H1 (cell line): ENCODE data around the gene DERL3. TPM values are rescaled to one million over a fixed set of nuclear protein-coding genes. Genes with fewer than 3 reads are reported as not detected.

Experiments
- CTCF ChIA-PET: fragments of 300-600 bp; sonication (Branson Sonifier 250); formaldehyde crosslinking; loops from one replicate; lab custom pipeline; 2021; ENCODE audit not compliant: partially characterized antibody; lab: Charles Lee
- POLR2A ChIA-PET: fragments of 300-600 bp; sonication (Branson Sonifier 250); formaldehyde crosslinking; loops from one replicate; lab custom pipeline; 2021; ENCODE audit warnings: inconsistent platforms; ENCODE audit not compliant: partially characterized antibody; lab: Charles Lee
- DNase-seq, 2 experiments: peaks; one replicate each; pipeline versions ENCODE4 v3.0.0 to v3.0.0-alpha.2; 2010 to 2022; ENCODE audit warnings: low spot score in 2 of 2, low read depth in 1 of 2, mixed read lengths in 1 of 2
- FAIRE-seq: peaks from 2 replicates; lab custom pipeline; 2011; peaks lifted over from hg19 to GRCh38; lab: Jason Lieb, UNC
- H2AFZ ChIP-seq: 2 replicates; pipeline ENCODE4 v1.8.1; 2012; ENCODE audit warnings: low read length, inconsistent platforms
- H2AK5ac ChIP-seq: 2 replicates; pipeline ENCODE4 v1.6.1; 2013; ENCODE audit warnings: low read depth, low read length
- H2BK120ac ChIP-seq: replicated peaks from 2 replicates; pipeline ENCODE3; 2013; ENCODE audit warnings: low read depth, low read length, inconsistent platforms
- H2BK12ac ChIP-seq: 2 replicates; pipeline ENCODE4 v1.6.1; 2013; ENCODE audit warnings: low read depth, low read length
- H2BK15ac ChIP-seq: 2 replicates; pipeline ENCODE4 v1.6.1; 2013; ENCODE audit warnings: low read length
- H2BK20ac ChIP-seq: 2 replicates; pipeline ENCODE4 v1.6.1; 2013; ENCODE audit warnings: low read length
- H2BK5ac ChIP-seq: 2 replicates; pipeline ENCODE4 v1.6.1; 2013; ENCODE audit warnings: low read depth, low read length
- H3K14ac ChIP-seq: 2 replicates; pipeline ENCODE4 v1.6.1; 2013; ENCODE audit warnings: inconsistent platforms; ENCODE audit not compliant: insufficient read length
- H3K18ac ChIP-seq: 2 replicates; pipeline ENCODE4 v1.6.1; 2013; ENCODE audit warnings: low read length; ENCODE audit errors: extremely low read depth
- H3K23ac ChIP-seq: 2 replicates; pipeline ENCODE4 v1.6.1; 2013; ENCODE audit warnings: inconsistent platforms; ENCODE audit not compliant: insufficient read length
- H3K23me2 ChIP-seq: 2 replicates; pipeline ENCODE4 v1.6.1; 2013; ENCODE audit warnings: low read depth, low read length
- H3K27ac ChIP-seq: 2 replicates; pipeline ENCODE4 v1.6.1; 2011; ENCODE audit warnings: low read depth, low read length, inconsistent platforms
- H3K27me3 ChIP-seq, 4 experiments: replicated peaks in 1 of 4; 1 replicate in 1 of 4; 2 replicates in 3 of 4; pipeline versions ENCODE4 v1.6.1 to v1.8.1; 2011 to 2013; ENCODE audit warnings: low read length in 3 of 4, mild to moderate bottlenecking in 3 of 4, inconsistent platforms in 2 of 4, mixed read lengths in 2 of 4, moderate library complexity in 1 of 4; ENCODE audit not compliant: control insufficient read depth in 3 of 4, insufficient read depth in 3 of 4; ENCODE audit errors: extremely low read depth in 1 of 4
- H3K36me3 ChIP-seq, 4 experiments: 2 replicates each; pipeline versions ENCODE4 v1.6.1 to v1.8.1; 2011 to 2013; ENCODE audit warnings: mild to moderate bottlenecking in 4 of 4, low read length in 3 of 4, moderate library complexity in 2 of 4, control low read depth in 1 of 4, inconsistent platforms in 1 of 4; ENCODE audit not compliant: insufficient read depth in 4 of 4, control insufficient read depth in 2 of 4
- H3K4ac ChIP-seq: replicated peaks from 2 replicates; pipeline ENCODE3; 2013; ENCODE audit warnings: low read length, low read depth, mixed read lengths, inconsistent platforms; ENCODE audit not compliant: insufficient read length
- H3K4me1 ChIP-seq, 4 experiments: replicated peaks in 1 of 4; 1 replicate in 1 of 4; 2 replicates in 3 of 4; pipeline versions ENCODE4 v1.6.1 to v1.8.1; 2011 to 2013; ENCODE audit warnings: low read length in 3 of 4, inconsistent platforms in 2 of 4, mixed read lengths in 1 of 4; ENCODE audit not compliant: insufficient read depth in 4 of 4, control insufficient read depth in 3 of 4
- H3K4me2 ChIP-seq, 2 experiments: 2 replicates each; pipeline versions ENCODE4 v1.6.1 to v1.8.1; 2011 to 2013; ENCODE audit warnings: low read depth in 2 of 2, low read length in 2 of 2, control low read depth in 1 of 2, inconsistent platforms in 1 of 2, mild to moderate bottlenecking in 1 of 2; ENCODE audit not compliant: insufficient read depth in 1 of 2
- H3K4me3 ChIP-seq, 4 experiments: fragments of 200-600, 300-600 bp in 1 of 4; sonication (generic), shearing (Covaris generic), sonication (Bioruptor Twin) in 1 of 4; 2 replicates each; pipeline versions ENCODE4 v1.5.1 to v1.8.1; 2011 to 2016; ENCODE audit warnings: low read length in 4 of 4, low read depth in 3 of 4, control low read depth in 2 of 4, inconsistent platforms in 2 of 4, mild to moderate bottlenecking in 2 of 4, mixed read lengths in 1 of 4, moderate library complexity in 1 of 4; ENCODE audit not compliant: insufficient read depth in 2 of 4; ENCODE audit errors: extremely low read depth in 1 of 4
- H3K56ac ChIP-seq: replicated peaks from 2 replicates; pipeline ENCODE3; 2013; ENCODE audit warnings: low read depth, mild to moderate bottlenecking, mixed read lengths, low read length, inconsistent platforms; ENCODE audit not compliant: insufficient read length
- H3K79me1 ChIP-seq: 2 replicates; pipeline ENCODE4 v1.6.1; 2013; ENCODE audit warnings: low read depth, low read length, control low read depth
- H3K79me2 ChIP-seq, 2 experiments: 2 replicates each; pipeline versions ENCODE4 v1.6.1 to v1.8.1; 2012 to 2013; ENCODE audit warnings: low read length in 2 of 2, mild to moderate bottlenecking in 2 of 2, inconsistent platforms in 1 of 2; ENCODE audit not compliant: insufficient read depth in 2 of 2, control insufficient read depth in 1 of 2
- H3K9ac ChIP-seq, 4 experiments: replicated peaks in 1 of 4; 1 replicate in 1 of 4; 2 replicates in 3 of 4; pipeline versions ENCODE4 v1.6.1 to v1.8.1; 2011 to 2013; ENCODE audit warnings: low read depth in 3 of 4, low read length in 3 of 4, control low read depth in 2 of 4, mild to moderate bottlenecking in 2 of 4, moderate library complexity in 2 of 4, inconsistent platforms in 1 of 4; ENCODE audit errors: extremely low read depth in 1 of 4
- H3K9me3 ChIP-seq, 2 experiments: 2 replicates each; pipeline versions ENCODE4 v1.6.1 to v1.8.1; 2012 to 2013; ENCODE audit warnings: mild to moderate bottlenecking in 2 of 2, moderate library complexity in 2 of 2, control low read depth in 1 of 2, inconsistent platforms in 1 of 2, low read depth in 1 of 2, low read length in 1 of 2, mixed read lengths in 1 of 2; ENCODE audit not compliant: insufficient read depth in 2 of 2
- H4K20me1 ChIP-seq, 2 experiments: replicated peaks in 1 of 2; 2 replicates each; pipeline versions ENCODE3 to v1.8.1; 2011 to 2013; ENCODE audit warnings: inconsistent platforms in 2 of 2, low read length in 2 of 2, mild to moderate bottlenecking in 1 of 2; ENCODE audit not compliant: insufficient read depth in 2 of 2, control insufficient read depth in 1 of 2
- H4K5ac ChIP-seq: 2 replicates; pipeline ENCODE4 v1.6.1; 2013; ENCODE audit warnings: low read length, low read depth, mixed read lengths, inconsistent platforms; ENCODE audit not compliant: insufficient read length
- H4K8ac ChIP-seq: 2 replicates; pipeline ENCODE4 v1.8.0; 2013; ENCODE audit warnings: mild to moderate bottlenecking, moderate library complexity, low read length, inconsistent platforms; ENCODE audit not compliant: insufficient read depth; ENCODE audit errors: extremely low read depth
- H4K91ac ChIP-seq: replicated peaks from 2 replicates; pipeline ENCODE3; 2013; ENCODE audit warnings: low read length, mixed read lengths, inconsistent platforms; ENCODE audit not compliant: insufficient read length
- ATF3 ChIP-seq: IDR thresholded peaks from 2 replicates; pipeline ENCODE4 v1.6.1; 2011; ENCODE audit warnings: low read depth, mild to moderate bottlenecking, low read length; ENCODE audit not compliant: insufficient read depth
- BCL11A ChIP-seq, 2 experiments: IDR thresholded peaks; one replicate each; pipeline ENCODE4 v1.6.1; 2011; ENCODE audit warnings: low read depth in 2 of 2, low read length in 2 of 2, mild to moderate bottlenecking in 2 of 2
- KDM5A ChIP-seq: fragments of 200-600 bp; IDR thresholded peaks from 2 replicates; pipeline ENCODE4 v1.7.1; 2012; ENCODE audit warnings: mild to moderate bottlenecking, low read length, inconsistent platforms, mixed read lengths
- RAD21 ChIP-seq, 2 experiments: IDR thresholded peaks in 1 of 2; conservative IDR thresholded peaks in 1 of 2; 2 replicates each; pipeline ENCODE4 v1.6.1; 2011; ENCODE audit warnings: low read depth in 2 of 2, low read length in 2 of 2, improper control_type of control experiment in 1 of 2, inconsistent platforms in 1 of 2, mild to moderate bottlenecking in 1 of 2, moderate library complexity in 1 of 2
- RNF2 ChIP-seq: fragments of 200-900, 300-1000 bp; sonication (generic); IDR thresholded peaks from 2 replicates; pipeline ENCODE4 v1.7.1; 2016; ENCODE audit warnings: borderline replicate concordance, low read depth, mild to moderate bottlenecking, antibody characterized with exemption, low read length; ENCODE audit not compliant: poor library complexity, severe bottlenecking; ENCODE audit errors: missing control alignments
- SIN3A ChIP-seq, 2 experiments: IDR thresholded peaks in 1 of 2; conservative IDR thresholded peaks in 1 of 2; 2 replicates each; pipeline ENCODE4 v1.6.1; 2011 to 2012; ENCODE audit warnings: low read length in 2 of 2, improper control_type of control experiment in 1 of 2, low read depth in 1 of 2, mild to moderate bottlenecking in 1 of 2
- TBP ChIP-seq: IDR thresholded peaks from 2 replicates; pipeline ENCODE4 v1.6.1; 2011; ENCODE audit warnings: low read depth, low read length, improper control_type of control experiment
- WGBS, 2 experiments: shearing (Covaris generic) in 1 of 2; methylation state at CpG; one replicate each; pipeline versions ENCODE4 v1.1.6 to v1.1.7; 2013 to 2015; ENCODE audit warnings: low lambda C conversion rate in 2 of 2, mixed read lengths in 2 of 2, inconsistent platforms in 1 of 2, low coverage in 1 of 2, missing lambda C conversion rate in 1 of 2; ENCODE audit not compliant: insufficient replicate concordance in 2 of 2, insufficient coverage in 1 of 2, insufficient read length in 1 of 2; ENCODE audit errors: extremely low coverage in 1 of 2, missing lambda C conversion rate in 1 of 2; 5-methylcytosine and 5-hydroxymethylcytosine counted together
- polyA plus RNA-seq, 7 experiments: library from polyadenylated mRNA; depleted of rRNA in 3 of 7; stranded (reverse) in 5 of 7; unstranded in 2 of 7; fragments of >200 nt in 5 of 7; fragments of 200-250 nt in 2 of 7; gene quantifications; 1 replicate in 5 of 7; 2 replicates in 1 of 7; 4 replicates in 1 of 7; pipeline versions ENCODE4 v1.2.1 to v1.2.3, GENCODE V29; 2011 to 2013; ENCODE audit warnings: missing spikeins in 2 of 7, mixed read lengths in 2 of 7
- total RNA-seq: library from RNA; stranded (reverse); fragmentation: NEBNext Ultra II Directional; extraction: Animal tissue kit (Norgen Biotek cat#: 25700); gene quantifications from 2 replicates; pipeline ENCODE4 v1.2.1, GENCODE V29; 2021
- TF ChIP-seq, protein P1 (sequence below): IDR thresholded peaks from 2 replicates; pipeline ENCODE4 v1.6.1; 2011; ENCODE audit warnings: low read length, improper control_type of control experiment

Gene DERL3
- total and polyA plus RNA-seq, 2 of the 8 experiments (the other 6 are each of a cell fraction or from before 2014, with no cell fraction given) = 8.7 to 19.5 TPM

- H2BK20ac ChIP-seq = no peak overlapping the region
- H3K14ac ChIP-seq = no peak overlapping the region
- H2BK12ac ChIP-seq = no peak overlapping the region
- H3K27me3 ChIP-seq = no peaks in the 10 kb centered on the region
- ChIA-PET CTCF (interaction anchor here (6.4 kb wide), 1 partner anchor 21 kb away, joined by 47 read pairs; the partner anchor contains the start of genes CHCHD10 and MMP11), POLR2A (no interaction called here)
- no peak overlapping the region for H3K56ac ChIP-seq
- no peak overlapping the region for H3K27ac ChIP-seq
- no peaks in the 10 kb centered on the region for H3K9me3 ChIP-seq
- H3K4ac ChIP-seq = no peak overlapping the region
- DNase-seq (no peak), FAIRE-seq (no peak)
- H4K20me1 ChIP-seq = peaks cover 4 to 24% of the 10 kb centered on the region in 2 experiments
- 84% methylated on average over 11 of the region's 11 CpGs; no CpG with 5 or more reads in 1 of the 2 experiments for WGBS, 2 experiments
- H3K9ac ChIP-seq = no peak overlapping the region
- no peak overlapping the region for H2BK120ac ChIP-seq
- H2AFZ ChIP-seq = no peak overlapping the region
- no peak overlapping the region for H3K4me3 ChIP-seq
- H2AK5ac ChIP-seq = no peak overlapping the region
- H3K79me2 ChIP-seq = peaks cover 22 to 56% of the 10 kb centered on the region in 2 experiments
- H3K36me3 ChIP-seq = peaks cover 9 to 23% (median 17%) of the 10 kb centered on the region in 4 experiments; a peak in 7 of 8 replicates
- H3K23me2 ChIP-seq = peaks cover 3% of the 10 kb centered on the region; the same call in 1 of the 2 replicates
- peaks cover 3% of the 10 kb centered on the region; the same call in 1 of the 2 replicates for H3K79me1 ChIP-seq
- no peak overlapping the region for H2BK5ac ChIP-seq
- no peak overlapping the region for H4K8ac ChIP-seq
- H3K23ac ChIP-seq = no peak overlapping the region
- H4K91ac ChIP-seq = no peak overlapping the region
- no peak overlapping the region for H2BK15ac ChIP-seq
- no peak overlapping the region for H4K5ac ChIP-seq
- H3K4me2 ChIP-seq = no peak overlapping the region
- H3K4me1 ChIP-seq = peaks cover 0 to 10% (median 4%) of the 10 kb centered on the region in 4 experiments; a peak in 6 of 7 replicates
- H3K18ac ChIP-seq = no peak overlapping the region
- TF ChIP-seq KDM5A (no peak), RNF2 (no peak), ATF3 (no peak), BCL11A (IDR thresholded peaks at IDR 0.05; ENCODE audit: low read depth in 2 of 2, low read length in 2 of 2) (no peak), SIN3A (conservative IDR thresholded peaks at IDR 0.05 in 1 of 2, IDR thresholded peaks at IDR 0.05 in 1 of 2; ENCODE audit: low read depth in 1 of 2, low read length in 2 of 2) (no peak), RAD21 (IDR thresholded peaks at IDR 0.05 in 1 of 2, conservative IDR thresholded peaks at IDR 0.05 in 1 of 2; ENCODE audit: low read depth in 2 of 2, low read length in 2 of 2) (no peak), TBP (no peak)
- TF ChIP-seq, protein P1, sequence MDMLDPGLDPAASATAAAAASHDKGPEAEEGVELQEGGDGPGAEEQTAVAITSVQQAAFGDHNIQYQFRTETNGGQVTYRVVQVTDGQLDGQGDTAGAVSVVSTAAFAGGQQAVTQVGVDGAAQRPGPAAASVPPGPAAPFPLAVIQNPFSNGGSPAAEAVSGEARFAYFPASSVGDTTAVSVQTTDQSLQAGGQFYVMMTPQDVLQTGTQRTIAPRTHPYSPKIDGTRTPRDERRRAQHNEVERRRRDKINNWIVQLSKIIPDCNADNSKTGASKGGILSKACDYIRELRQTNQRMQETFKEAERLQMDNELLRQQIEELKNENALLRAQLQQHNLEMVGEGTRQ = no peak
Observed at GRCh38 chr22:23790819-23791737, 47.7 kb downstream of the DERL3 start.
